Measurements from ENCODE around the gene AARS2.

GRCh38 chr6:44265722-44266233 lies 47.4 kb downstream of the AARS2 start:
- TF ChIP-seq ASH2L (IDR thresholded peaks at IDR 0.05; ENCODE audit: low read length) = no peak
- TF ChIP-seq MAFK (IDR thresholded peaks at IDR 0.05; ENCODE audit: low read depth, low read length) = no peak
- no peak for TF ChIP-seq POLR2AphosphoS5 (IDR thresholded peaks at IDR 0.05; ENCODE audit: low read depth, low read length)
- TF ChIP-seq CTCF (IDR thresholded peaks at IDR 0.05; ENCODE audit: control extremely low read depth in 1 of 3, insufficient read depth in 1 of 3, low read depth in 1 of 3, low read length in 3 of 3) = no peak
- TF ChIP-seq RAD21 (IDR thresholded peaks at IDR 0.05 in 1 of 2, conservative IDR thresholded peaks at IDR 0.05 in 1 of 2; ENCODE audit: low read depth in 2 of 2, low read length in 2 of 2) = no peak
- TF ChIP-seq MAX (IDR thresholded peaks at IDR 0.05) = no peak
- no peak for TF ChIP-seq GABPA (IDR thresholded peaks at IDR 0.05; ENCODE audit: borderline replicate concordance, insufficient read depth, low read length)
